HEK293 (cell line): ENCODE results near the gene ADAMTS17.

Experiments
- CTCF ChIP-seq: fragments of 450-650 bp; formaldehyde crosslinking; IDR thresholded peaks from 2 replicates; pipeline ENCODE4 v1.5.1; 2016; ENCODE audit warnings: missing biosample characterization, missing genetic modification characterization
- GFI1B ChIP-seq: fragments of 450-650 bp; formaldehyde crosslinking; IDR thresholded peaks from 2 replicates; pipeline ENCODE4 v1.5.1; 2016; ENCODE audit warnings: missing biosample characterization, missing genetic modification characterization
- KLF8 ChIP-seq: fragments of 450-650 bp; formaldehyde crosslinking; IDR thresholded peaks from 2 replicates; pipeline ENCODE4 v1.5.1; 2016; ENCODE audit warnings: missing biosample characterization, missing genetic modification characterization
- ZFP41 ChIP-seq: fragments of 450-650 bp; formaldehyde crosslinking; IDR thresholded peaks from 2 replicates; pipeline ENCODE4 v1.5.1; 2016; ENCODE audit warnings: missing biosample characterization, missing genetic modification characterization, borderline replicate concordance
- ZNF24 ChIP-seq: fragments of 450-650 bp; formaldehyde crosslinking; IDR thresholded peaks from 2 replicates; pipeline ENCODE4 v1.5.1; 2016; ENCODE audit warnings: missing biosample characterization, missing genetic modification characterization
- ZNF335 ChIP-seq: fragments of 450-650 bp; formaldehyde crosslinking; conservative IDR thresholded peaks from 2 replicates; pipeline ENCODE4 v1.5.1; 2016; ENCODE audit warnings: missing biosample characterization, missing genetic modification characterization
- TF ChIP-seq, protein P1 (sequence below): fragments of 450-650 bp; formaldehyde crosslinking; IDR thresholded peaks from 2 replicates; pipeline ENCODE4 v1.5.1; 2016; ENCODE audit warnings: missing biosample characterization, missing genetic modification characterization
- TF ChIP-seq, protein P2 (sequence below): fragments of 450-650 bp; formaldehyde crosslinking; IDR thresholded peaks from 2 replicates; pipeline ENCODE4 v1.5.1; 2016; ENCODE audit warnings: missing biosample characterization, missing genetic modification characterization, borderline replicate concordance

DNA sequence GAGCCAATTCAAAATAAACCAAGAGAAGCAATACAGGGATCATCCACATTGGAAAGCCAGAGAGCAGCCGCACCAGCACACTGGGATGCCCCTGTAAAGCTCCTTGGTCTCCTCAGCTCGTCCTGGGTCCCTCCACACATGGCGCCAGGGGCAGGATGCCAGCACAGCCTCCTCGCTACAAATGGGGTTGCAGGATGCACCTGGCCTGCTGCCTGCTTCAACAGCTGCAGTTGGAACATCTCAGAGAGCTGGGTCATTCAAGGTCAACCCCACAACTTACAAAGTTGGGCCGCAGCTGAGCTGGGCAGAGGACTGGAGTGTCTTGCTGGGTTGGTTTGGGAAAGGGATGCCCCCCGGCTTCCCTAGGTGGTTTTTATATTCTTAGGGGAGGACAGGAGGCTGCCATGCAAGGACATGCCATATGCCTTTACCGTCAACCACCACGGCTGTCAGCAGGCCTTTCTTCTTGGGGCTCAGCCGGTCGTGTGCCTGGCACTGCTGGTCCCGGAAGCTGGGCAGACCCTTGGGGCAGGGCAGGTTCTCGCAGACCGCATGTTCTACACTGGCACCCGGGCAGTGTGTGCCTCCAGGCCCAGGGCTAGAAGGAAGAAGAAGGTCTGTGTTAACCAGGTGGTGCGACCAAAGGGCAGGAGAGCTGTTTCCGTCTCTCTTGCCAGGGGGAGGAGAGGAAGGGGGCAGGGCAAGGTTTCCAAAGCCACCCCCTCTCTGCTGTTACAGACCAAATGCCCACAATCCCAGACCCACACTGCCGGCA lies 225.2 kb downstream of the ADAMTS17 start:
- TF ChIP-seq GFI1B (tag by site-specific recombination) = no peak
- TF ChIP-seq ZNF24 (tag by site-specific recombination) = no peak
- no peak for TF ChIP-seq CTCF
- no peak for TF ChIP-seq ZFP41 (tag by site-specific recombination)
- TF ChIP-seq, protein P1, sequence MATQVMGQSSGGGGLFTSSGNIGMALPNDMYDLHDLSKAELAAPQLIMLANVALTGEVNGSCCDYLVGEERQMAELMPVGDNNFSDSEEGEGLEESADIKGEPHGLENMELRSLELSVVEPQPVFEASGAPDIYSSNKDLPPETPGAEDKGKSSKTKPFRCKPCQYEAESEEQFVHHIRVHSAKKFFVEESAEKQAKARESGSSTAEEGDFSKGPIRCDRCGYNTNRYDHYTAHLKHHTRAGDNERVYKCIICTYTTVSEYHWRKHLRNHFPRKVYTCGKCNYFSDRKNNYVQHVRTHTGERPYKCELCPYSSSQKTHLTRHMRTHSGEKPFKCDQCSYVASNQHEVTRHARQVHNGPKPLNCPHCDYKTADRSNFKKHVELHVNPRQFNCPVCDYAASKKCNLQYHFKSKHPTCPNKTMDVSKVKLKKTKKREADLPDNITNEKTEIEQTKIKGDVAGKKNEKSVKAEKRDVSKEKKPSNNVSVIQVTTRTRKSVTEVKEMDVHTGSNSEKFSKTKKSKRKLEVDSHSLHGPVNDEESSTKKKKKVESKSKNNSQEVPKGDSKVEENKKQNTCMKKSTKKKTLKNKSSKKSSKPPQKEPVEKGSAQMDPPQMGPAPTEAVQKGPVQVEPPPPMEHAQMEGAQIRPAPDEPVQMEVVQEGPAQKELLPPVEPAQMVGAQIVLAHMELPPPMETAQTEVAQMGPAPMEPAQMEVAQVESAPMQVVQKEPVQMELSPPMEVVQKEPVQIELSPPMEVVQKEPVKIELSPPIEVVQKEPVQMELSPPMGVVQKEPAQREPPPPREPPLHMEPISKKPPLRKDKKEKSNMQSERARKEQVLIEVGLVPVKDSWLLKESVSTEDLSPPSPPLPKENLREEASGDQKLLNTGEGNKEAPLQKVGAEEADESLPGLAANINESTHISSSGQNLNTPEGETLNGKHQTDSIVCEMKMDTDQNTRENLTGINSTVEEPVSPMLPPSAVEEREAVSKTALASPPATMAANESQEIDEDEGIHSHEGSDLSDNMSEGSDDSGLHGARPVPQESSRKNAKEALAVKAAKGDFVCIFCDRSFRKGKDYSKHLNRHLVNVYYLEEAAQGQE = no peak
- no peak for TF ChIP-seq KLF8 (tag by site-specific recombination)
- no peak for TF ChIP-seq ZNF335 (tag by site-specific recombination)
- TF ChIP-seq, protein P2, sequence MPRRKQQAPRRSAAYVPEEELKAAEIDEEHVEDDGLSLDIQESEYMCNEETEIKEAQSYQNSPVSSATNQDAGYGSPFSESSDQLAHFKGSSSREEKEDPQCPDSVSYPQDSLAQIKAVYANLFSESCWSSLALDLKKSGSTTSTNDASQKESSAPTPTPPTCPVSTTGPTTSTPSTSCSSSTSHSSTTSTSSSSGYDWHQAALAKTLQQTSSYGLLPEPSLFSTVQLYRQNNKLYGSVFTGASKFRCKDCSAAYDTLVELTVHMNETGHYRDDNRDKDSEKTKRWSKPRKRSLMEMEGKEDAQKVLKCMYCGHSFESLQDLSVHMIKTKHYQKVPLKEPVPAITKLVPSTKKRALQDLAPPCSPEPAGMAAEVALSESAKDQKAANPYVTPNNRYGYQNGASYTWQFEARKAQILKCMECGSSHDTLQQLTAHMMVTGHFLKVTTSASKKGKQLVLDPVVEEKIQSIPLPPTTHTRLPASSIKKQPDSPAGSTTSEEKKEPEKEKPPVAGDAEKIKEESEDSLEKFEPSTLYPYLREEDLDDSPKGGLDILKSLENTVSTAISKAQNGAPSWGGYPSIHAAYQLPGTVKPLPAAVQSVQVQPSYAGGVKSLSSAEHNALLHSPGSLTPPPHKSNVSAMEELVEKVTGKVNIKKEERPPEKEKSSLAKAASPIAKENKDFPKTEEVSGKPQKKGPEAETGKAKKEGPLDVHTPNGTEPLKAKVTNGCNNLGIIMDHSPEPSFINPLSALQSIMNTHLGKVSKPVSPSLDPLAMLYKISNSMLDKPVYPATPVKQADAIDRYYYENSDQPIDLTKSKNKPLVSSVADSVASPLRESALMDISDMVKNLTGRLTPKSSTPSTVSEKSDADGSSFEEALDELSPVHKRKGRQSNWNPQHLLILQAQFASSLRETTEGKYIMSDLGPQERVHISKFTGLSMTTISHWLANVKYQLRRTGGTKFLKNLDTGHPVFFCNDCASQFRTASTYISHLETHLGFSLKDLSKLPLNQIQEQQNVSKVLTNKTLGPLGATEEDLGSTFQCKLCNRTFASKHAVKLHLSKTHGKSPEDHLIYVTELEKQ (tag by site-specific recombination) = no peak
